ENCODE results near the gene ZNF236. TPM values are rescaled to one million over a fixed set of nuclear protein-coding genes. Genes with fewer than 3 reads are reported as not detected.

The ZNF236 gene
- total and polyA plus RNA-seq, 2 of the 8 experiments (the other 6 are each of a cell fraction or from before 2014, with no cell fraction given) = 6.7 to 14.5 TPM

GRCh38 chr18:77016936-77017335 is 194.6 kb downstream of the ZNF236 start:
- H3K4me2 ChIP-seq (ENCODE audit: insufficient read depth in 1 of 2, low read depth in 2 of 2, low read length in 2 of 2) = no peak overlapping the region
- H2AFZ ChIP-seq (ENCODE audit: low read length) = no peak overlapping the region
- no peak for DNase-seq (ENCODE audit: low read depth in 1 of 2, low spot score in 2 of 2)
- no peak overlapping the region for H2BK15ac ChIP-seq (ENCODE audit: low read length)
- H3K79me1 ChIP-seq (ENCODE audit: low read depth, low read length) = no peaks in the 10 kb centered on the region; the same call in 1 of the 2 replicates
- H3K4me3 ChIP-seq (ENCODE audit: extremely low read depth in 1 of 4, insufficient read depth in 2 of 4, low read depth in 3 of 4, low read length in 4 of 4) = no peak overlapping the region
- H3K36me3 ChIP-seq (ENCODE audit: control insufficient read depth in 2 of 4, insufficient read depth in 4 of 4, low read length in 3 of 4) = no peaks in the 10 kb centered on the region
- 96% methylated on average over 16 of the region's 16 CpGs; no CpG with 5 or more reads in 1 of the 2 experiments for WGBS, 2 experiments (ENCODE audit: extremely low coverage in 1 of 2, insufficient coverage in 1 of 2, insufficient read length in 1 of 2, insufficient replicate concordance in 2 of 2, low coverage in 1 of 2, low lambda C conversion rate in 2 of 2, missing lambda C conversion rate in 1 of 2)
- peaks cover 11% of the 10 kb centered on the region; the same call in 1 of the 2 replicates for H3K23me2 ChIP-seq (ENCODE audit: low read depth, low read length)
- no peak overlapping the region for H2AK5ac ChIP-seq (ENCODE audit: low read depth, low read length)
- no peak overlapping the region for H2BK20ac ChIP-seq (ENCODE audit: low read length)
- no peak overlapping the region for H3K23ac ChIP-seq (ENCODE audit: insufficient read length)
- no peak overlapping the region for H3K9ac ChIP-seq (replicated peaks in 1 of 4; ENCODE audit: extremely low read depth in 1 of 4, low read depth in 3 of 4, low read length in 3 of 4)
- no peak overlapping the region for H3K27ac ChIP-seq (ENCODE audit: low read depth, low read length)
- H2BK12ac ChIP-seq (ENCODE audit: low read depth, low read length) = no peak overlapping the region
- no peak overlapping the region for H4K8ac ChIP-seq (ENCODE audit: extremely low read depth, insufficient read depth, low read length)
- no peaks in the 10 kb centered on the region for H3K4me1 ChIP-seq (replicated peaks in 1 of 4; ENCODE audit: control insufficient read depth in 3 of 4, insufficient read depth in 4 of 4, low read length in 3 of 4)
- H3K79me2 ChIP-seq (ENCODE audit: control insufficient read depth in 1 of 2, insufficient read depth in 2 of 2, low read length in 2 of 2) = no peaks in the 10 kb centered on the region
- H4K5ac ChIP-seq (ENCODE audit: insufficient read length, low read depth, low read length) = no peak overlapping the region
- TF ChIP-seq YY1 (IDR thresholded peaks at IDR 0.05; ENCODE audit: low read depth, low read length) (no peak), ZNF274 (IDR thresholded peaks at IDR 0.05; ENCODE audit: borderline replicate concordance, extremely low read depth, low read length) (no peak), BRCA1 (IDR thresholded peaks at IDR 0.05; ENCODE audit: low read depth, low read length) (no peak), CTBP2 (IDR thresholded peaks at IDR 0.05; ENCODE audit: borderline replicate concordance, insufficient read depth, insufficient read length, low read length) (no peak)
- ChIA-PET CTCF (ENCODE audit: partially characterized antibody) (interaction anchor here (0.6 to 1.4 kb wide), 3 partner anchors 11 to 359 kb away, joined by 3 to 5 read pairs (median 4); no protein-coding TSS in a partner anchor), POLR2A (ENCODE audit: partially characterized antibody) (no interaction called here)
- no peak overlapping the region for H2BK120ac ChIP-seq (replicated peaks; ENCODE audit: low read depth, low read length)
- H3K9me3 ChIP-seq (ENCODE audit: insufficient read depth in 2 of 2, low read depth in 1 of 2, low read length in 1 of 2) = no peaks in the 10 kb centered on the region
- H4K91ac ChIP-seq (replicated peaks; ENCODE audit: insufficient read length, low read length) = no peak overlapping the region
- no peak overlapping the region for H3K4ac ChIP-seq (replicated peaks; ENCODE audit: insufficient read length, low read depth, low read length)
- no peak for FAIRE-seq
- no peak overlapping the region for H3K14ac ChIP-seq (ENCODE audit: insufficient read length)
- H4K20me1 ChIP-seq (replicated peaks in 1 of 2; ENCODE audit: control insufficient read depth in 1 of 2, insufficient read depth in 2 of 2, low read length in 2 of 2) = peaks cover 0 to 1% of the 10 kb centered on the region in 2 experiments
- no peak overlapping the region for H2BK5ac ChIP-seq (ENCODE audit: low read depth, low read length)
- H3K27me3 ChIP-seq (replicated peaks in 1 of 4; ENCODE audit: control insufficient read depth in 3 of 4, extremely low read depth in 1 of 4, insufficient read depth in 3 of 4, low read length in 3 of 4) = no peaks in the 10 kb centered on the region; a peak in 1 of 7 replicates
- no peak overlapping the region for H3K56ac ChIP-seq (replicated peaks; ENCODE audit: insufficient read length, low read depth, low read length)
- no peak overlapping the region for H3K18ac ChIP-seq (ENCODE audit: extremely low read depth, low read length)

All from H1 (cell line).